Neural cell (in vitro differentiated cells): ENCODE data around the gene RAB40C.

Experiments used
- EZH2 ChIP-seq: fragments of 200-600, 300-800 bp; shearing (Covaris generic), sonication (generic); IDR thresholded peaks from 2 replicates; pipeline ENCODE4 v1.6.1; 2014; ENCODE audit warnings: antibody characterized with exemption, low read length, borderline replicate concordance, mild to moderate bottlenecking; ENCODE audit not compliant: insufficient read depth, poor library complexity, severe bottlenecking
- POLR2AphosphoS5 ChIP-seq: IDR thresholded peaks from 2 replicates; pipeline ENCODE4 v1.6.1; 2012
- SMC3 ChIP-seq: fragments of 450-650 bp; conservative IDR thresholded peaks from 2 replicates; pipeline ENCODE4 v1.6.1; 2014; ENCODE audit warnings: antibody characterized with exemption, mild to moderate bottlenecking, moderate library complexity; ENCODE audit not compliant: poor library complexity
- TAF1 ChIP-seq: IDR thresholded peaks from 2 replicates; pipeline ENCODE4 v1.6.1; 2012; ENCODE audit warnings: low read depth
- TF ChIP-seq, protein P1 (sequence below): fragments of 450-650 bp; IDR thresholded peaks from 2 replicates; pipeline ENCODE4 v1.5.1; 2014; ENCODE audit warnings: antibody characterized with exemption, mild to moderate bottlenecking, moderate library complexity; ENCODE audit not compliant: poor library complexity, severe bottlenecking
- TF ChIP-seq, protein P2 (sequence below): IDR thresholded peaks from 2 replicates; pipeline ENCODE4 v1.6.1; 2012; ENCODE audit warnings: borderline replicate concordance

DNA sequence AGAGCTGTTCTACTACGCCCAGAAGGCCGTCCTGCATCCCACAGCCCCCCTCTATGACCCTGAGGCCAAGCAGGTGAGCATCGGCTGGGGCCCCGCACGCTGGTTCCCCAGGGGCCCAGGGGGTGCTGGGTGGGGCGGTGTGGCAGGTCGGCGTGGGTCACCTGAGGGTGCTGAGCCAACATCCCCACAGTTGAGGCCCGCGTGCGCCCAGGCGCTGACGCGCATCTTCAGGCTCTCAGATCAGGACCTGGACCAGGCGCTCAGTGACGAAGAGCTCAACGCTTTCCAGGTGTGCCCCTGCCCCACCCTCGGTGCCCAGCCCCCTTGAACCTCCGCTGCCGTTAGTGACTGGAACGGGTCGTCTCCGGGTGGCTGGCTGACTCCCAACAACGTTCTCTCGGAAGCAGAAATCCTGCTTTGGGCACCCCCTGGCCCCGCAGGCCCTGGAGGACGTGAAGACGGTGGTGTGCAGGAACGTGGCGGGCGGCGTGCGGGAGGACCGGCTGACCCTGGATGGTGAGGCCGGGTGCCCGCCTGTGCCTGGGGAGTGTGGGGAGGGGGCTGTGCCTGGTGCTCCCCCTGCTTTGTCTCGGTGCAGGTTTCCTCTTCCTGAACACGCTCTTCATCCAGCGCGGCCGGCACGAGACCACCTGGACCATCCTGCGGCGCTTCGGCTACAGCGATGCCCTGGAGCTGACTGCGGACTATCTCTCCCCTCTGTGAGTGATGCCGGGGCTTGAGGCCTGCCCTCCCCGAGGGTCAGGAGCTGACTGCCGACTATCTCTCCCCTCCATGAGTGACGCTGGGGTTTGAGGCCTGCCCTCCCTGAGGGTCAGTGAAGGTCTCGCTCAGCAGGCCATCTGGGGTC lies 80.9 kb downstream of the RAB40C start:
- TF ChIP-seq TAF1 (no peak), EZH2 (no peak), POLR2AphosphoS5 (no peak), SMC3 (no peak)
- TF ChIP-seq, protein P1, sequence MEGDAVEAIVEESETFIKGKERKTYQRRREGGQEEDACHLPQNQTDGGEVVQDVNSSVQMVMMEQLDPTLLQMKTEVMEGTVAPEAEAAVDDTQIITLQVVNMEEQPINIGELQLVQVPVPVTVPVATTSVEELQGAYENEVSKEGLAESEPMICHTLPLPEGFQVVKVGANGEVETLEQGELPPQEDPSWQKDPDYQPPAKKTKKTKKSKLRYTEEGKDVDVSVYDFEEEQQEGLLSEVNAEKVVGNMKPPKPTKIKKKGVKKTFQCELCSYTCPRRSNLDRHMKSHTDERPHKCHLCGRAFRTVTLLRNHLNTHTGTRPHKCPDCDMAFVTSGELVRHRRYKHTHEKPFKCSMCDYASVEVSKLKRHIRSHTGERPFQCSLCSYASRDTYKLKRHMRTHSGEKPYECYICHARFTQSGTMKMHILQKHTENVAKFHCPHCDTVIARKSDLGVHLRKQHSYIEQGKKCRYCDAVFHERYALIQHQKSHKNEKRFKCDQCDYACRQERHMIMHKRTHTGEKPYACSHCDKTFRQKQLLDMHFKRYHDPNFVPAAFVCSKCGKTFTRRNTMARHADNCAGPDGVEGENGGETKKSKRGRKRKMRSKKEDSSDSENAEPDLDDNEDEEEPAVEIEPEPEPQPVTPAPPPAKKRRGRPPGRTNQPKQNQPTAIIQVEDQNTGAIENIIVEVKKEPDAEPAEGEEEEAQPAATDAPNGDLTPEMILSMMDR = no peak
- TF ChIP-seq, protein P2, sequence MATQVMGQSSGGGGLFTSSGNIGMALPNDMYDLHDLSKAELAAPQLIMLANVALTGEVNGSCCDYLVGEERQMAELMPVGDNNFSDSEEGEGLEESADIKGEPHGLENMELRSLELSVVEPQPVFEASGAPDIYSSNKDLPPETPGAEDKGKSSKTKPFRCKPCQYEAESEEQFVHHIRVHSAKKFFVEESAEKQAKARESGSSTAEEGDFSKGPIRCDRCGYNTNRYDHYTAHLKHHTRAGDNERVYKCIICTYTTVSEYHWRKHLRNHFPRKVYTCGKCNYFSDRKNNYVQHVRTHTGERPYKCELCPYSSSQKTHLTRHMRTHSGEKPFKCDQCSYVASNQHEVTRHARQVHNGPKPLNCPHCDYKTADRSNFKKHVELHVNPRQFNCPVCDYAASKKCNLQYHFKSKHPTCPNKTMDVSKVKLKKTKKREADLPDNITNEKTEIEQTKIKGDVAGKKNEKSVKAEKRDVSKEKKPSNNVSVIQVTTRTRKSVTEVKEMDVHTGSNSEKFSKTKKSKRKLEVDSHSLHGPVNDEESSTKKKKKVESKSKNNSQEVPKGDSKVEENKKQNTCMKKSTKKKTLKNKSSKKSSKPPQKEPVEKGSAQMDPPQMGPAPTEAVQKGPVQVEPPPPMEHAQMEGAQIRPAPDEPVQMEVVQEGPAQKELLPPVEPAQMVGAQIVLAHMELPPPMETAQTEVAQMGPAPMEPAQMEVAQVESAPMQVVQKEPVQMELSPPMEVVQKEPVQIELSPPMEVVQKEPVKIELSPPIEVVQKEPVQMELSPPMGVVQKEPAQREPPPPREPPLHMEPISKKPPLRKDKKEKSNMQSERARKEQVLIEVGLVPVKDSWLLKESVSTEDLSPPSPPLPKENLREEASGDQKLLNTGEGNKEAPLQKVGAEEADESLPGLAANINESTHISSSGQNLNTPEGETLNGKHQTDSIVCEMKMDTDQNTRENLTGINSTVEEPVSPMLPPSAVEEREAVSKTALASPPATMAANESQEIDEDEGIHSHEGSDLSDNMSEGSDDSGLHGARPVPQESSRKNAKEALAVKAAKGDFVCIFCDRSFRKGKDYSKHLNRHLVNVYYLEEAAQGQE = no peak
